Raji (cell line): ENCODE results near the gene MAPKAPK5.

ENCODE experiments used
- POLR2A ChIP-seq: IDR thresholded peaks from 2 replicates; pipeline ENCODE4 v1.6.1; 2011; ENCODE audit warnings: low read depth, low read length, control low read depth; ENCODE audit not compliant: insufficient read depth

The MAPKAPK5 gene

DNA sequence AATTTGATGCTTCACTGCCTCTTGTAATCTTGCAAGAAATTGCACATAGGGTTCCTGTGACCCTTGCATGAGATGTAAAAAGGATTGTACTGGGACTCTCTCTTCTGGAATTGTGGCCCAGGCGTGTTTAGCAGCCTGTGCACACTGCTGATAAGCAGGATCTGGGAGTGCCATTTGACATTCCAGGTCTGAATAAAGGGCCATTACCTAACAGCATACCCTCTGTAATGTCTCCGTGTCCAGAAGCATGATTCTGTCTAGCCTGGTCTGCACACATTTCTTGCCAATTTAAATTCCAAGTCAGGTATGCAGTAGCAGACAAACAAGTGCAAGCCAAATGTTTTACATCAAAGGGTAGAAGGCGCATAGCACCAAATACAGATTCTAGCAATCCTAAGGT, 18.1 kb upstream of the MAPKAPK5 start:
- TF ChIP-seq POLR2A, result no peak

DNA sequence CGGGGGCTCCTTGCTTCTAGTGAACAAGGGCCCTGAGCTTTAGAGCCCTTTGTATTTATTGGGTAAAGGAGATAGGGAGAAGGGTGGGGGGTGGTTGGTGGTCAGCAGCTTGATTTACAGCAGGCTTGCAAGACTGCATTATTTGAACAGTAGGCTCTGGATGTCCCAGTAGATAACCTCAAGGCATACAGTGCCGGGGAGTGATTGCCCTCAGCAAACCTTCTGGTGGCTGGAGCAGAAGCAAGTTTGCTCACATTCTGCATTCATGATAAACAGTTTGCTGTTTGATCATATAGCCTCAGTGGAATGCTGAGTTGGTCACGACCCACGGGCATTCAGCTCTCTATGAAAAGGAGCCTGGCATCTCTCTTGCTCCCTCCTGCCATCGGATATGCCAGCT, 16.5 kb upstream of the MAPKAPK5 start:
- no peak for TF ChIP-seq POLR2A

DNA sequence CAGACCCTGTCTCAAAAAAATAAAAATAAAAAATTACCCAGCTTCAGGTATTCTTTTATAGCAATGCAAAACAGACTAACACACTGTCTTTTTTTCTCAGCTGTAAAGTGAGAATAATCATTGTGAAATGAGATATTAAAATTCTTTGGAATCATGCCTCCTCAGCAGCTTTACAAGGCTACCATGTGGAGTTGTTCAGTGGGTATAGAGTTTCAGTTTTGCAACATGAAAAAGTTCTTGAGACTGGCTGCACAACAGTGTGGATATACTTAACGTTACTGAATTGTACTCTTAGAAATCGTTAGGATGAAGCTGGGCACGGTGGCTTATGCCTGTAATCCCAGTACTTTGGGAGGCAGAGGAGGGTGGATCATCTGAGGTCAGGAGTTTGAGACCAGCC, 15.7 kb upstream of the MAPKAPK5 start:
- no peak for TF ChIP-seq POLR2A

DNA sequence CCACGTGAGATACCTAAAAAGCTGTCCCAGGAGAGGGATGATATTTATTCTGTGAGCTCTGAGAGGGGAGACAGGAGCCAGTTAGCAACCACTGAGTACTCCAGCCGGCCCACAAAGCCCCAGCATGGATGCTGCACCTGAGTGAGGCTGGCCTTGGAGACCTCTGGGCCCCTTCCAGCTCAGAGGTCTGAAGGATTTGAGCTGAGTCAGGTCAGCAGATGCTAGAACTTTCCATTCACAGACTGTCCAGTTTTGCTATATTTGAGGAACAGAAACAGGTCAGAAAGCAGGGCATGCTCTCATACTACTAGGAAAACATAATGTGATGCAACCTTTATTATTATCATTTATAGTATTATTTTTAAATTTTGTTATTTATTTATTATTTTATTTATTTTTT, 15.0 kb upstream of the MAPKAPK5 start:
- no peak for TF ChIP-seq POLR2A

DNA sequence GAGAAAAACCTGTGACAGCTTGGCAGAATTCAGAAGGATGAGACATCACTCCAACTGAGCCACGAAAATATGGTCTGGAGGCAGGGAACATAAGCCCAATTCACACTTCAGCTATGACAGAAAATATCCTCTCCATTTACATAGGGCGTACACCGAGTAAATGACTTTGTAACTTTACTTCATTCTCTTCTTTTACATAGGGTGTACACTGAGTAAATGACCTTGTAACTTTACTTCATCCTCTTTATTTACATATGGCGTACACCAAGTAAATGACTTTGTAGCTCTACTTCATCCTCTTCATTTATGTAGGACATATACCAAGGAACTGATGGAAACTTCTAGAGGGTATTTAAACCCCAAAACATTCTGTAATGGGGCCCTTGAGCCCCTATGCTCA, 14.1 kb upstream of the MAPKAPK5 start:
- no peak for TF ChIP-seq POLR2A

DNA sequence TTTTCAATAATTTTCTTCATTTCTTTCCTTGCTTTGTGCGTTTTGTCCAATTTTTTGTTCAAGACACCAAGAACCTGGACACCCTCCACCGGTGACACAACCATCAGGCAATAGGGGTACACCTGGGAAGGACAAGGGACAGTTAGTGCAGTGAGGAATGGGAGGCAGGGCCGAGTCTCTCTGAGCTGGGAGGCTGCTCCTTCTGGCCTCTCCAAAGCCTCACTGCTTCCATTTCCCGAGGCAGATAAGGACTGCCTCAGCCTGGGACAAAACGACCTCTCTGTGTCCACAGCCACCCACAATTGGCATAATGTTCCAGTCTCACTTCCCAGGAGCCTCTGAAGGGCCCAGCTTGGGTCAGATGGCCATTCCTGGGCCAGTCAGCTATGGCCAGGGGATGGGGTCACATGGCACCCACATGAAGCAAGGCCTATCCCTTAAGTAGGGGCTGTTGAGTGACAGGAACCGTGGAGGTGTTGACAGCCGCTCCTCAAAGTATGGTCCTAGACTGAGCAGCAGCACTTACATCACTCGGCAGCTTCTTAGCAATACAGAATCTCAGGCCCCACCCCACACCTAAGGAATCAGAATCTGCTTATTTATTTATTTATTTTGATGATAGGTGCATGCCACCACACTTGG, 13.6 kb upstream of the MAPKAPK5 start:
- no peak for TF ChIP-seq POLR2A

DNA sequence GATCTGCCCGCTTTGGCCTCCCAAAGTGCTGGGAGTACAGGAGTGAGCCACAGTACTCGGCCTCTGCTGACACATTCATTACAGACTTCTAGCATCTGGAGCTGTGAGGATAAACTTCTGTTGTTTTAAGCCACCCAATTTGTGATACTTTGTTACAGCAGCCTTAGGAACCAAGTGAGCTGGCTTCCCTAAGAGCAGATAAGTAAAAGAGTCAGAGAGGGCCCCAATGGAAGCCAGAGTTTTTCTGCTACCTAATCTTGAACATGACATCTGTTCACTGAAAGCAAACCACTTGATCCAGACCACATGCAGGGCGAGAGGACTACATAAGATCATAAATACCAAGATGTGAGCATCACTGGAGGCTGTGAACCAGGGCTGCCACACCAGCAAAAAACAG, 3.7 kb upstream of the MAPKAPK5 start:
- no peak for TF ChIP-seq POLR2A

DNA sequence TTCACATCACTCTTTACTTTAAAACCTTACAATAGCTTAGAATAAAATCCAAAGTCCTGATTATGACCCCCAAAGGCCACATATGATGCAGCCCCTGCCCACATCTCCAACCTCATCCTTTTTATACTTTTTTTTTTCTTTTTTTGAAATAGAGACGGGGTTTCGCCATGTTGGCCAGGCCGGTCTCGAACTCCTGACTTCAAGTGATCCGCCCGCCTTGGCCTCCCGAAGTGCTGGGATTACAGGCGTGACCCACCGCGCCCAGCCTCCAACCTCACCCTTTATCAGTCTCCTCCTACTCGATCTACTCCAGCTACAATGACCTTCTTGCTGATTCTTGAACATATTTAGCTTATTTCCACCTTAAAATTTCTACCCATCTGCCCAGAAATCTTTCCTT, 1.2 kb upstream of the MAPKAPK5 start:
- no peak for TF ChIP-seq POLR2A

DNA sequence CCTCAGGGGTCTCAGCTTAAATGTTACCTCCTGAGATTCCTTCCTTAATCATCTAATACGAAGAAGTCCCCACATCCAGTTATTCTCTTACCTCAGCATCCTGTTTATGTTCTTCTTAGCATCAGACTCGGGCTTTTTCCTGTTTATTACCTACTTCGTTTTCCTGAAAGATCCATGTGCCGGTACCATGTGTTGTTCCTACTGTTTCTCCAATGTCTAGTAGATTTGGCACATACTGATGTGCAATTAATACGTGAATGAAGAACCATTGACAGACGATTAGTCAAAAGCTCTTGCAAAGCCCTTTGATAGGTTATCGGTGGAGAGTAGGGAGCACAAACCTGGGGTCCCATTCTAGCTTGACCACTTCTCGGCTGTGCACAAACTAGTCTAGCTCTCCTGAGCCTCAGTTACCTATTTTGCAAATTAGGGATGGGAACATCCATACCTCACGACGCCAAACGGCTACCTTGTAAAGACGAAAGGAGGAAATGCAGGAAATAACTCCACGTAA, 735 bp upstream of the MAPKAPK5 start:
- TF ChIP-seq POLR2A, result no peak

DNA sequence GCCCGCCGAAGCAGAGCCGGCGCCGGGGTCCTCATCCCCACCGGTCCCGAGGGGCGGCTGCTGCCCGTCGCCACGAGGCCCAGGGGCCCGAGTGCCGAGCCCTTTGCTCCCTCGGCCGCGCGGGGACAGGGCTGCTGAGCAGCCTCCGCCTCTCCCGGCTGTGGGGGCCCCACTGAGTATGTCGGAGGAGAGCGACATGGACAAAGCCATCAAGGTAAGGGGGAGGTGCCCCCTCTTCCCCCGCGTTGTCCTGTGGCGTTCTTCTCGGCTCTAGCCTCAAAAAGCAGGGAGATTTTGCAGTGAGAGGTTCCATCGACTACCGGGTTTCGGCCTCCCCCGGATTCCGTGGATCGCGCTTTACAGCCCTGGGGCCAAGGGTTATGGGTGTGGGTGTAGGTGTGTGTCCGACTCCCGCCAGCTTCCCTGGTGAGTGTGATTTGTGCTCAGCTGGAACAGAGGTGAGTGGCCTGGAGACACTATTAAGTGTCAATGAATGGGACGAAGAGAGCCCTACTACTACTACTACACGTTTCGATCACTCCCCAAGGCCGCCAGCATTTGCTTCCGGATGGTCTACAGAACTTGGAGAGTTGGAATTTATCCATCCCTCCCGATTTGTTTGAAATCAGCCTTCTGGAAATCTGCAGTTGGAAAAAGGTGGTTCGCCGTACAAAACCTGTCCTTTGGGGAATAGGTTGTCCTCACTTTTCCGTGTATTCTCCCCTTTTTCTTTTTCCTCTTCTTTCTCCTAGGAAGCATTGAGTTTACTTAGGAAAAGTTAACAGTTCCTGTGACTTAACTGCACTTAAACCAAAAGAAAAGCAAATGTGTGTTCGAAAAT, 748 bp downstream of the MAPKAPK5 start:
- TF ChIP-seq POLR2A, result no peak

DNA sequence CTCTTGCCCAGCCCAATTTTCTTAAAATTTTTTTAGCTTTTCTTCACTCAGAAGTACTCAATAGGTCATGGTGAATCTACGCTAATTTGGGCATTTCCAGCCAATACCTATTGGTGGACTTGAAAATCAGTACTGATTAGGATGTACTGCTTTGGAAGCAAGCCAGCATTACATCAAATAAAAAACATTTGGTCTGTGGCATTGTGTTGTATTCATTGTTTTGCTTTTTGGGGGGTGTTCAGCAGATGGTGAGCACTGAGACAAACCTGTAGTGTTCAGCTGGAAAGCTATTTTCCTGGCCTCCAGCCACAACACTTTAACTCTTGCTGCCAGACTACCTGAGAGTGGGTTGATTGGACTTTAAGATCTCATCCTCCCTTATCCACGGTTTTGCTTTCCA, 4.0 kb downstream of the MAPKAPK5 start:
- no peak for TF ChIP-seq POLR2A

DNA sequence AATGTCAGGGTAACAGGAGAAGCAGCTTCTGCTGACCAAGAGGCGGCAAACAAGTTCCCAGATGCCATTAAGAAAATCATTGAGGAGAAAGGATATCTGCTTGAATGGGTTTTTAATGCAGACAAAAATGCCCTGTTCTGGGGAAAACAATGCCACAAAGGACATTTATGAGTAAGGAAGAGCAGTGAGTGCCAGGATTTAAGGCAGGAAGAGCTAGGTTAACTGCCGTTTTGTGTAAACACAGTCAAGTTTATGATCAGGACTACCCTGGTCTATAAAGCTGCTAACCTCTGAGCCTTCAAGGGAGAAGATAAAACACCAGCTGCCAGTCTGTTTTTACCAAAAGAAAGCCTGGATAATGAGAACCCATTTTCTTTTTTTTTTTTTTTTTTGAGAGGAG, 8.5 kb downstream of the MAPKAPK5 start:
- no peak for TF ChIP-seq POLR2A

DNA sequence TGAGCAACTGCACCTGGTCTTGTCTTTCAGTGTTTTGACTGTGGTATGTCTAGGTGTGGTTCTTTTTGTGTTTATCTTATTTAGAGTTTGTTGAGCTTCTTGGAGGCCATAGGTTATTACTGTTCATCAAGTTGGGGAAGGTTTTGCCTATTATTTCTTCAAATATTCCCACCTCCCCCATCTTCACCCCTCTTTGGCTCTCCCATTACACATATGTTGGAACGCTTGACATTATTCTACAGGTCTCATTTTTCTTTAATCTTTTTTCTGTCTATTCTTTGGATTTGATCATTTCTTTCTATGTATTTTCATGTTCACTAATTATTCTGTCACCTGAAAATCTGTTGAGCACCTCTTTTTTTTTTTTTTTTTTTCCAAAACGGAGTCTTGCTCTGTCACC, 16.2 kb downstream of the MAPKAPK5 start:
- TF ChIP-seq POLR2A, result no peak

DNA sequence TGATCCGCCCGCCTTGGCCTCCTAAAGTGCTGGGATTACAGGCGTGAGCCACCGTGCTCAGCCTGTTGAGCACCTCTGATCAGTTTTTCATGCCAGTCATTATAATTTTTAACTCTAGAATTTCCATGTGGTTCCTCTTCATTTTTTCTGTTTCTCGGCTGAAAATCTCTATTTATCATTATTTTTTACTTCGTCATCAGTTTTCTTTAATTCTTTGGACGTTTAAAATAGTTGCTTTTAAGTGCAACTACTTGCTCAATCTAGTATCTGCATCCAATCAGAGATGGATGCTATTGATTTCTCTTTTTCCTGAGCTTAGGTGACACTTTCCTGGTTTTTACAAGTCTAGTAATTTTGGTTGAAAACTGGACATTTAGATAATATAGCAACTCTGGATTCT, 16.8 kb downstream of the MAPKAPK5 start:
- no peak for TF ChIP-seq POLR2A

DNA sequence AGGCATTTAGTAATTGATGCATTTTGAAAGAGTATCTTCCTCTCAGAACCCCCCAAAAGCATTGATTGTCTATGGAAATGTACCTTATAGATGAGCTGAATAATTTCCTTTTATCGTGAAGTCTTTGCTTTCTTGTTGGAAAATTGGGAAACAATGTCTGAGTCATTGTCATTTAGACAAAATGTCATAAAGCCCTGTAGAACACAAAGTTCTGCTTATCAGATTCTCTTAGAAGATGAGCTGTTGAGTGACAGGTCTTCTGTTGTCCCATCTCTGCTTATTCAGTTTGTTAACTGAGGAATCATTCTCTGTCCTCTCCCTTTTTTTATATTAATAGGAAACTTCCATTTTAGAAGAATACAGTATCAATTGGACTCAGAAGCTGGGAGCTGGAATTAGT, 22.9 kb downstream of the MAPKAPK5 start:
- TF ChIP-seq POLR2A, result no peak

DNA sequence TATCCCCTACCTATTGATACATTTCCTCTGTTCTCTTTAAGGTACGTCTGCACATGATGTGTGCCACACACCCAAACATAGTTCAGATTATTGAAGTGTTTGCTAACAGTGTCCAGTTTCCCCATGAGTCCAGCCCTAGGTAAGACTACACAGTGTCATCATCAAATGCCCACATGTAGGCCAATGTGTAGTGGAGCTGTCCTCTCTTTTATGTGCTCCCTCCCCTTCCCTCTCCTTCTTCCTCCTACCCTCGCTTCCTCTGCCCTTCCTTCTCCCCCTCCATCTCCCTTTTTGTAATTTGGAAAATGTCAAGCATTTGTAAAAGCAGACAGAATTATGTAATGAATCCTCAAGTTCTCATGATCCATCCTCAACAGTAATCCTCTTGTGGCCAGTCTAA, 25.5 kb downstream of the MAPKAPK5 start:
- TF ChIP-seq POLR2A, result no peak

DNA sequence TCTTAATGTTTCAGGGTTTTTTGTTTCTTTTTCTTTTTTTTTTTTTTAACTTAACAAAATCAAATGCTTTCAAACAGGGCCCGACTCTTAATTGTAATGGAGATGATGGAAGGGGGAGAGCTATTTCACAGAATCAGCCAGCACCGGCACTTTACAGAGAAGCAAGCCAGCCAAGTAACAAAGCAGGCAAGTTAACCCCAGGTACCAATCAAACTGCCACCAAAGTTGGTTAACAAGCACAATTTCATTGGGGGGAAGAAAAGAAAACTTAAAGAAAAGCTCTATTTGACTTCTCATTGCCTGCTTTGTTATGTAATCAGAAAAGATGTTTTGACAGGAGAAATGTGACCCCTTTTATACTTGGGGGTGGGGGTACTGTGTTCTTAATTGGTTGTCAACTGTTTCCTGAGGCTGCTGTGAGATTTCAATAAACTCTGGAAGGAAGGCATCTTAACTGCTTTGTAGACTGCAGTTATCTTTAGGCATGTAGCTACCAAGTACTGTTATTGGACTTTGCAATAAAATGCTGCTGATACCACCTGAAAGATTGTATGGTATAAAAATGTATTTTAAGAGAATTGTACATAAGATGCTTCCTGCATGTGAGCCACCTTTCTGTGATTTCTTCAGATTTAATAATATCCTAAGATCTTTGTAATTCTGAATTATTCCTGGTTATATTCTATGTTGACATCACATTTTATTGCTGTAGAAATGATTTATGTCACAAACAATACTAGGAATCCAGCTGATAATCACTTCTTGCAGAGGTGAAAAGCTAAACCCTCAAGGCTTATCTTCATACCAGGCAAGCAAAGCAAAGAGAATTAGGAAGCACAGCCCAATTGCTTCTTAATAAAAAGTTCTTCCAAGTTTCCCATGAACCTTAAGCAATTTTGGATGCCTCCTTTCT, 26.9 kb downstream of the MAPKAPK5 start:
- TF ChIP-seq POLR2A, result no peak
